ENCODE results near the gene OTOP2. TPM values are rescaled to one million over a fixed set of nuclear protein-coding genes. Genes with fewer than 3 reads are reported as not detected.

The OTOP2 gene
- total and polyA plus RNA-seq, 10 of the 15 experiments (the other 5 are each of a cell fraction or from before 2014, with no cell fraction given), result not detected

GRCh38 chr17:74981318-74981978, 57.4 kb downstream of the OTOP2 start:
- in situ Hi-C loops (cut with MboI) (no loop called here), intact Hi-C loops (cut with micrococcal nuclease; ENCODE audit: unreplicated experiment) (no loop called here)
- no peak overlapping the region for H3K27ac ChIP-seq (ENCODE audit: control insufficient read depth, insufficient read depth)
- peak overlapping the region; percentile 99 for H3K4me2 ChIP-seq (ENCODE audit: control insufficient read depth, insufficient read depth)
- no peaks in the 10 kb centered on the region for H4K20me1 ChIP-seq (ENCODE audit: control insufficient read depth, insufficient read depth)
- H3K27me3 ChIP-seq (replicated peaks in 1 of 2; ENCODE audit: control insufficient read depth in 2 of 2, insufficient read depth in 2 of 2, low read length in 1 of 2), result peaks cover 0 to 6% of the 10 kb centered on the region in 2 experiments; a peak in 2 of 4 replicates
- H3K4me1 ChIP-seq (ENCODE audit: control insufficient read depth, insufficient read depth, low read length), result peaks cover 8% of the 10 kb centered on the region
- no peak for DNase-seq (ENCODE audit: low read depth, low spot score)
- 64% methylated on average over 16 of the region's 16 CpGs for WGBS (ENCODE audit: insufficient coverage, insufficient replicate concordance, low lambda C conversion rate, missing lambda C conversion rate)
- no peak for FAIRE-seq
- peak overlapping the region; percentile 92 for H2AFZ ChIP-seq (ENCODE audit: control insufficient read depth, low read depth, low read length)
- no TSS peak for BruUV-seq (replicated peaks)
- ChIA-PET RAD21 (ENCODE audit: unreplicated experiment) (no interaction called here), POLR2A (no interaction called here), CTCF (no interaction called here), SMC1A (ENCODE audit: uncharacterized antibody, unreplicated experiment) (no interaction called here)
- H3K4me3 ChIP-seq, result peak overlapping the region; percentile 57
- TF ChIP-seq HSF1 (IDR thresholded peaks at IDR 0.05; ENCODE audit: low read depth, low read length) (no peak), JUNB (IDR thresholded peaks at IDR 0.05) (no peak), CHD4 (IDR thresholded peaks at IDR 0.05) (no peak), EZH2 (IDR thresholded peaks at IDR 0.05; ENCODE audit: borderline replicate concordance, control insufficient read depth, low read depth, low read length) (no peak)
- no peaks in the 10 kb centered on the region for H3K36me3 ChIP-seq (ENCODE audit: control insufficient read depth in 2 of 2, insufficient read depth in 2 of 2, low read length in 1 of 2)
- H3K79me2 ChIP-seq (ENCODE audit: control insufficient read depth, insufficient read depth, low read length), result no peaks in the 10 kb centered on the region
- ATAC-seq, result peak; percentile 21; the same call in 2 of the 3 replicates
- peak overlapping the region; percentile 56 for H3K9ac ChIP-seq (ENCODE audit: control insufficient read depth, insufficient read depth, low read length)
- no peaks in the 10 kb centered on the region for H3K9me3 ChIP-seq (replicated peaks; ENCODE audit: control insufficient read depth, insufficient read depth, low read length)

Measured in GM12878 (cell line).